ENCODE results near the gene LIME1. TPM values are rescaled to one million over a fixed set of nuclear protein-coding genes. Genes with fewer than 3 reads are reported as not detected.

Gene LIME1
- total RNA-seq, 2 donors from 2014 or later = 7.6 to 10.1 TPM

DNA sequence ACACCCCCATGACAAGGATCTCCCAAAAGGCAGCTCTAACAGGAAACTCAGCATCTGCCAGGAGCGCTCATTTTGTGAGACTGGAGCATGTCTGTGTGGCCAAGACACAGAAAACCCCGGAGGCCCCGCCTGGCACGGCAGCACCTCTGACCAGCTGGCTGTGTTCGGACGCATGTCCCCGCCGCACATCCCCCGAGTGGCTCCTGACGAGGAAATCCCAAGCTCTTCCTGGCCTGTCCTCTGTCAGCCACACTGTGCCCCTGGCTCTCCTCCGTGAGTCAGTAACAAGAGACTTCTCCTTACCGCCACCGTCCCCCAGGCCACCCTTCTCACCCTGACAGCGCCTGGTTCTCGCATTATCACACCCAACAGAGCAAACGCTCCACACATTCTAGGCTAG lies 17.5 kb downstream of the LIME1 start:
- Histone ChIP-seq H3K27ac (ENCODE audit: low read depth, low read length) (no peak overlapping the region), H3K4me3 (ENCODE audit: low read length) (no peak overlapping the region), H3K36me3 (ENCODE audit: control insufficient read depth, insufficient read depth, low read length) (peaks cover 12% of the 10 kb centered on the region), H3K9ac (ENCODE audit: extremely low read depth, low read length, poor library complexity, severe bottlenecking) (no peak overlapping the region), H3K4me1 (ENCODE audit: control insufficient read depth, insufficient read depth, low read length) (no peaks in the 10 kb centered on the region), H3K9me3 (ENCODE audit: control insufficient read depth, low read length) (no peaks in the 10 kb centered on the region), H3K27me3 (ENCODE audit: control insufficient read depth, insufficient read depth, low read length, poor library complexity, severe bottlenecking) (no peaks in the 10 kb centered on the region)
- no peak overlapping the region for H3K4me3 Mint-ChIP-seq
- TF ChIP-seq, protein P1, sequence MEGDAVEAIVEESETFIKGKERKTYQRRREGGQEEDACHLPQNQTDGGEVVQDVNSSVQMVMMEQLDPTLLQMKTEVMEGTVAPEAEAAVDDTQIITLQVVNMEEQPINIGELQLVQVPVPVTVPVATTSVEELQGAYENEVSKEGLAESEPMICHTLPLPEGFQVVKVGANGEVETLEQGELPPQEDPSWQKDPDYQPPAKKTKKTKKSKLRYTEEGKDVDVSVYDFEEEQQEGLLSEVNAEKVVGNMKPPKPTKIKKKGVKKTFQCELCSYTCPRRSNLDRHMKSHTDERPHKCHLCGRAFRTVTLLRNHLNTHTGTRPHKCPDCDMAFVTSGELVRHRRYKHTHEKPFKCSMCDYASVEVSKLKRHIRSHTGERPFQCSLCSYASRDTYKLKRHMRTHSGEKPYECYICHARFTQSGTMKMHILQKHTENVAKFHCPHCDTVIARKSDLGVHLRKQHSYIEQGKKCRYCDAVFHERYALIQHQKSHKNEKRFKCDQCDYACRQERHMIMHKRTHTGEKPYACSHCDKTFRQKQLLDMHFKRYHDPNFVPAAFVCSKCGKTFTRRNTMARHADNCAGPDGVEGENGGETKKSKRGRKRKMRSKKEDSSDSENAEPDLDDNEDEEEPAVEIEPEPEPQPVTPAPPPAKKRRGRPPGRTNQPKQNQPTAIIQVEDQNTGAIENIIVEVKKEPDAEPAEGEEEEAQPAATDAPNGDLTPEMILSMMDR (conservative IDR thresholded peaks at IDR 0.05) = no peak
- 81 to 84% methylated on average over 5 to 15 of the region's 16 CpGs for WGBS, 2 experiments (ENCODE audit: insufficient coverage in 1 of 2, insufficient read length in 1 of 2)
- no peak for DNase-seq
- peaks cover 6% of the 10 kb centered on the region for H3K4me1 Mint-ChIP-seq
- H3K27ac Mint-ChIP-seq = no peak overlapping the region
- no peaks in the 10 kb centered on the region for H3K27me3 Mint-ChIP-seq (ENCODE audit: insufficient read depth)
- peaks cover 2% of the 10 kb centered on the region for H3K9me3 Mint-ChIP-seq
- peaks cover 13% of the 10 kb centered on the region for H3K36me3 Mint-ChIP-seq (ENCODE audit: low read depth)

GRCh38 chr20:63755933-63756647 lies 19.6 kb downstream of the LIME1 start:
- Histone ChIP-seq H3K36me3 (ENCODE audit: control insufficient read depth, insufficient read depth, low read length) (peaks cover 12% of the 10 kb centered on the region), H3K9ac (ENCODE audit: extremely low read depth, low read length, poor library complexity, severe bottlenecking) (no peak overlapping the region), H3K4me3 (ENCODE audit: low read length) (no peak overlapping the region), H3K27me3 (ENCODE audit: control insufficient read depth, insufficient read depth, low read length, poor library complexity, severe bottlenecking) (no peaks in the 10 kb centered on the region), H3K9me3 (ENCODE audit: control insufficient read depth, low read length) (no peaks in the 10 kb centered on the region), H3K4me1 (ENCODE audit: control insufficient read depth, insufficient read depth, low read length) (no peaks in the 10 kb centered on the region), H3K27ac (ENCODE audit: low read depth, low read length) (no peak overlapping the region)
- Mint-ChIP-seq H3K4me3 (no peak overlapping the region), H3K27me3 (ENCODE audit: insufficient read depth) (no peaks in the 10 kb centered on the region), H3K9me3 (peaks cover 2% of the 10 kb centered on the region), H3K36me3 (ENCODE audit: low read depth) (peaks cover 25% of the 10 kb centered on the region), H3K27ac (no peak overlapping the region), H3K4me1 (peaks cover 5% of the 10 kb centered on the region)
- 88 to 94% methylated on average over 15 to 18 of the region's 18 CpGs for WGBS, 2 experiments (ENCODE audit: insufficient coverage in 1 of 2, insufficient read length in 1 of 2)
- no peak for DNase-seq
- TF ChIP-seq, protein P1 (conservative IDR thresholded peaks at IDR 0.05) = no peak

GRCh38 chr20:63756648-63756991 lies 20.2 kb downstream of the LIME1 start:
- Histone ChIP-seq H3K9ac (ENCODE audit: extremely low read depth, low read length, poor library complexity, severe bottlenecking) (no peak overlapping the region), H3K27me3 (ENCODE audit: control insufficient read depth, insufficient read depth, low read length, poor library complexity, severe bottlenecking) (no peaks in the 10 kb centered on the region), H3K4me1 (ENCODE audit: control insufficient read depth, insufficient read depth, low read length) (no peaks in the 10 kb centered on the region), H3K9me3 (ENCODE audit: control insufficient read depth, low read length) (no peaks in the 10 kb centered on the region), H3K27ac (ENCODE audit: low read depth, low read length) (no peak overlapping the region), H3K36me3 (ENCODE audit: control insufficient read depth, insufficient read depth, low read length) (peaks cover 12% of the 10 kb centered on the region), H3K4me3 (ENCODE audit: low read length) (no peak overlapping the region)
- Mint-ChIP-seq H3K4me1 (peaks cover 2% of the 10 kb centered on the region), H3K27ac (no peak overlapping the region), H3K36me3 (ENCODE audit: low read depth) (peaks cover 27% of the 10 kb centered on the region), H3K9me3 (peaks cover 2% of the 10 kb centered on the region), H3K27me3 (ENCODE audit: insufficient read depth) (no peaks in the 10 kb centered on the region), H3K4me3 (no peak overlapping the region)
- 85 to 91% methylated on average over 7 to 8 of the region's 8 CpGs for WGBS, 2 experiments (ENCODE audit: insufficient coverage in 1 of 2, insufficient read length in 1 of 2)
- TF ChIP-seq, protein P1 (conservative IDR thresholded peaks at IDR 0.05) = no peak
- no peak for DNase-seq
